ENCODE data around the gene MYO5A. TPM values are rescaled to one million over a fixed set of nuclear protein-coding genes. Genes with fewer than 3 reads are reported as not detected.
A peak's percentile ranks its signal among the peaks of the same experiment; 100 is the strongest.

Gene MYO5A
- polyA plus RNA-seq, 1 of the 3 experiments (the other 2 are of a cell fraction) = 11.0 TPM

- no peak for TF ChIP-seq SMC3 (IDR thresholded peaks at IDR 0.05; ENCODE audit: low read depth, low read length)
Measured at GRCh38 chr15:52379395-52380106, 149.1 kb downstream of the MYO5A start (continued).

GRCh38 chr15:52378746-52379394, 149.8 kb downstream of the MYO5A start:
- no peak overlapping the region for H2AFZ ChIP-seq (ENCODE audit: low read depth)
- no peak overlapping the region for H3K4me3 ChIP-seq (ENCODE audit: low read depth in 2 of 2, low read length in 1 of 2)
- no peaks in the 10 kb centered on the region for H3K27me3 ChIP-seq (ENCODE audit: insufficient read depth)
- ChIA-PET CTCF (no interaction called here), POLR2A (no interaction called here)
- no peaks in the 10 kb centered on the region for H3K79me2 ChIP-seq (ENCODE audit: insufficient read depth)
- H3K36me3 ChIP-seq (replicated peaks in 1 of 2; ENCODE audit: control insufficient read depth in 1 of 2, insufficient read depth in 2 of 2, low read length in 1 of 2) = peaks cover 27 to 54% of the 10 kb centered on the region in 2 experiments
- H3K9me2 ChIP-seq = no peaks in the 10 kb centered on the region
- no peak overlapping the region for H3K4me2 ChIP-seq
- WGBS (ENCODE audit: low lambda C conversion rate) = 93% methylated on average over 6 of the region's 6 CpGs
- H3K9me3 ChIP-seq = no peaks in the 10 kb centered on the region
- H3K4me1 ChIP-seq (ENCODE audit: control insufficient read depth in 1 of 2, insufficient read depth in 2 of 2, low read depth in 1 of 2, low read length in 1 of 2) = no peaks in the 10 kb centered on the region
- DNase-seq = no peak
- H3F3A ChIP-seq (replicated peaks; ENCODE audit: insufficient read depth) = no peaks in the 10 kb centered on the region
- no peak overlapping the region for H3K27ac ChIP-seq (ENCODE audit: low read depth in 2 of 2, low read length in 1 of 2)
- H3K9ac ChIP-seq = no peak overlapping the region
- TF ChIP-seq NRF1 (IDR thresholded peaks at IDR 0.05; ENCODE audit: low read depth, low read length) = no peak
- TF ChIP-seq ELF1 (IDR thresholded peaks at IDR 0.05) = no peak
- no peak for TF ChIP-seq USF2 (IDR thresholded peaks at IDR 0.05; ENCODE audit: borderline replicate concordance, low read depth, low read length)
- TF ChIP-seq MAX (IDR thresholded peaks at IDR 0.05; ENCODE audit: low read depth) = no peak
- H4K20me1 ChIP-seq (ENCODE audit: insufficient read depth) = no peaks in the 10 kb centered on the region

- TF ChIP-seq FOSL2 (IDR thresholded peaks at IDR 0.05; ENCODE audit: borderline replicate concordance, low read depth) = peak; percentile 14; the same call in 1 of the 2 replicates
- no peak for TF ChIP-seq GABPA (IDR thresholded peaks at IDR 0.05; ENCODE audit: low read depth)
- TF ChIP-seq ELF1 (IDR thresholded peaks at IDR 0.05) = no peak
- TF ChIP-seq ZBTB33 (IDR thresholded peaks at IDR 0.05; ENCODE audit: borderline replicate concordance, low read depth) = no peak
- no peak for TF ChIP-seq CHD2 (IDR thresholded peaks at IDR 0.05; ENCODE audit: low read length, partially characterized antibody)
- TF ChIP-seq MEF2A (IDR thresholded peaks at IDR 0.05; ENCODE audit: borderline replicate concordance, low read depth) = no peak
- no peak for TF ChIP-seq NFIC (IDR thresholded peaks at IDR 0.05; ENCODE audit: borderline replicate concordance)
- Histone ChIP-seq H3F3A (replicated peaks; ENCODE audit: insufficient read depth) (no peaks in the 10 kb centered on the region), H3K9me2 (no peaks in the 10 kb centered on the region), H3K9me3 (no peaks in the 10 kb centered on the region), H3K79me2 (ENCODE audit: insufficient read depth) (no peaks in the 10 kb centered on the region), H3K27ac (ENCODE audit: low read depth in 2 of 2, low read length in 1 of 2) (no peak overlapping the region), H3K9ac (no peak overlapping the region), H3K36me3 (replicated peaks in 1 of 2; ENCODE audit: control insufficient read depth in 1 of 2, insufficient read depth in 2 of 2, low read length in 1 of 2) (peaks cover 32 to 41% of the 10 kb centered on the region in 2 experiments), H3K4me1 (ENCODE audit: control insufficient read depth in 1 of 2, insufficient read depth in 2 of 2, low read depth in 1 of 2, low read length in 1 of 2) (no peaks in the 10 kb centered on the region), H4K20me1 (ENCODE audit: insufficient read depth) (no peaks in the 10 kb centered on the region), H3K4me2 (no peak overlapping the region), H2AFZ (ENCODE audit: low read depth) (no peak overlapping the region), H3K27me3 (ENCODE audit: insufficient read depth) (no peaks in the 10 kb centered on the region), H3K4me3 (ENCODE audit: low read depth in 2 of 2, low read length in 1 of 2) (no peak overlapping the region)
- CTCF ChIA-PET = interaction anchor here (0.9 kb wide), 1 partner anchor 14 kb away, joined by 3 read pairs; no protein-coding TSS in a partner anchor
- POLR2A ChIA-PET = interaction anchor here (1.1 kb wide), 1 partner anchor 11 kb away, joined by 3 read pairs; no protein-coding TSS in a partner anchor
- WGBS (ENCODE audit: low lambda C conversion rate) = 88% methylated on average over 9 of the region's 9 CpGs
- DNase-seq = no peak
Measured at GRCh38 chr15:52370010-52370409, 158.7 kb downstream of the MYO5A start.

Measured in SK-N-SH (cell line).